Effector CD8-positive, alpha-beta T cell (primary cell): ENCODE results near the gene KREMEN2.

ENCODE experiments used
- DNase-seq: peaks from one replicate; lab custom pipeline; 2025; lab: John Stamatoyannopoulos, UW

KREMEN2 gene

GRCh38 chr16:2966043-2966807 is 2.1 kb downstream of the KREMEN2 start:
- no peak for DNase-seq

GRCh38 chr16:2966808-2967191 is 2.7 kb downstream of the KREMEN2 start:
- DNase-seq: no peak

GRCh38 chr16:2967211-2967631 is 3.1 kb downstream of the KREMEN2 start:
- DNase-seq: no peak

GRCh38 chr16:2967721-2968161 is 3.7 kb downstream of the KREMEN2 start:
- DNase-seq: no peak

- DNase-seq: no peak
These were observed 4.3 kb downstream of the KREMEN2 start for GRCh38 chr16:2968368-2968737.

GRCh38 chr16:2968738-2969544 is 4.9 kb downstream of the KREMEN2 start, which contains the start of gene PAQR4:
Gene PAQR4 (plus strand): TSS chr16:2969348. CDS start chr16:2969675, 327 bp downstream.
- peak; percentile 54 for DNase-seq

- peak; percentile 23 for DNase-seq
These were observed 5.8 kb downstream of the KREMEN2 start for GRCh38 chr16:2969545-2970521.

- no peak for DNase-seq
These were observed 6.5 kb downstream of the KREMEN2 start for GRCh38 chr16:2970563-2970962.

- no peak for DNase-seq
These were observed 7.3 kb downstream of the KREMEN2 start for GRCh38 chr16:2971134-2971984.

- no peak for DNase-seq
These were observed 8.1 kb downstream of the KREMEN2 start for GRCh38 chr16:2971985-2972784.

GRCh38 chr16:2973093-2973492 is 9.0 kb downstream of the KREMEN2 start:
- DNase-seq: no peak

- DNase-seq: no peak
These were observed 9.7 kb downstream of the KREMEN2 start for GRCh38 chr16:2973605-2974318.

GRCh38 chr16:2974319-2975056 is 10.4 kb downstream of the KREMEN2 start:
- no peak for DNase-seq

- no peak for DNase-seq
These were observed 11.2 kb downstream of the KREMEN2 start for GRCh38 chr16:2975161-2975795.

GRCh38 chr16:2976201-2976600 is 12.1 kb downstream of the KREMEN2 start:
- DNase-seq: no peak

- no peak for DNase-seq
These were observed 12.6 kb downstream of the KREMEN2 start for GRCh38 chr16:2976673-2977072.

- no peak for DNase-seq
These were observed 13.4 kb downstream of the KREMEN2 start for GRCh38 chr16:2977440-2977839.

GRCh38 chr16:2979669-2980226 is 15.7 kb downstream of the KREMEN2 start:
- no peak for DNase-seq
